ENCODE results near the gene PDZD4. TPM values are rescaled to one million over a fixed set of nuclear protein-coding genes. Genes with fewer than 3 reads are reported as not detected.

The PDZD4 gene
- total RNA-seq, 1 experiment from 2014 or later = 0.26 TPM

- no peaks in the 10 kb centered on the region for H3K4me1 ChIP-seq (ENCODE audit: insufficient read depth, low read length)
- ATAC-seq (no peak), DNase-seq (no peak)
- H3K4me2 ChIP-seq (ENCODE audit: low read length) = no peak overlapping the region
- H2AFZ ChIP-seq (ENCODE audit: low read length) = no peak overlapping the region
- no peaks in the 10 kb centered on the region for H4K20me1 ChIP-seq (ENCODE audit: low read length)
- ChIA-PET POLR2A (ENCODE audit: unreplicated experiment) (no interaction called here), CTCF (no interaction called here)
- H3K4me3 ChIP-seq (ENCODE audit: low read length) = no peak overlapping the region
- H3K9me2 ChIP-seq (replicated peaks; ENCODE audit: low read length) = no peaks in the 10 kb centered on the region
- H3K27ac ChIP-seq (ENCODE audit: low read length) = no peak overlapping the region
- H3K36me3 ChIP-seq (ENCODE audit: low read depth, low read length) = peaks cover 2% of the 10 kb centered on the region; the same call in 1 of the 2 replicates
- BruUV-seq (replicated peaks) = no TSS peak
- H3K79me2 ChIP-seq (ENCODE audit: low read length) = no peaks in the 10 kb centered on the region
- H3K9me3 ChIP-seq (ENCODE audit: low read length) = no peaks in the 10 kb centered on the region
- H3F3A ChIP-seq (ENCODE audit: low read length, unreplicated experiment) = no peaks in the 10 kb centered on the region
- no peaks in the 10 kb centered on the region for H3K27me3 ChIP-seq (ENCODE audit: low read length)
- no peak overlapping the region for H3K9ac ChIP-seq (ENCODE audit: low read length)
- TF ChIP-seq, protein P1, sequence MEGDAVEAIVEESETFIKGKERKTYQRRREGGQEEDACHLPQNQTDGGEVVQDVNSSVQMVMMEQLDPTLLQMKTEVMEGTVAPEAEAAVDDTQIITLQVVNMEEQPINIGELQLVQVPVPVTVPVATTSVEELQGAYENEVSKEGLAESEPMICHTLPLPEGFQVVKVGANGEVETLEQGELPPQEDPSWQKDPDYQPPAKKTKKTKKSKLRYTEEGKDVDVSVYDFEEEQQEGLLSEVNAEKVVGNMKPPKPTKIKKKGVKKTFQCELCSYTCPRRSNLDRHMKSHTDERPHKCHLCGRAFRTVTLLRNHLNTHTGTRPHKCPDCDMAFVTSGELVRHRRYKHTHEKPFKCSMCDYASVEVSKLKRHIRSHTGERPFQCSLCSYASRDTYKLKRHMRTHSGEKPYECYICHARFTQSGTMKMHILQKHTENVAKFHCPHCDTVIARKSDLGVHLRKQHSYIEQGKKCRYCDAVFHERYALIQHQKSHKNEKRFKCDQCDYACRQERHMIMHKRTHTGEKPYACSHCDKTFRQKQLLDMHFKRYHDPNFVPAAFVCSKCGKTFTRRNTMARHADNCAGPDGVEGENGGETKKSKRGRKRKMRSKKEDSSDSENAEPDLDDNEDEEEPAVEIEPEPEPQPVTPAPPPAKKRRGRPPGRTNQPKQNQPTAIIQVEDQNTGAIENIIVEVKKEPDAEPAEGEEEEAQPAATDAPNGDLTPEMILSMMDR (conservative IDR thresholded peaks at IDR 0.05; ENCODE audit: low read depth, low read length) = no peak
- TF ChIP-seq EZH2 (IDR thresholded peaks at IDR 0.05; ENCODE audit: low read length, unreplicated experiment) (no peak), EZH2phosphoT487 (IDR thresholded peaks at IDR 0.05; ENCODE audit: borderline replicate concordance, low read length) (no peak)
- intact Hi-C loops (cut with micrococcal nuclease) = no loop called here
Observed at GRCh38 chrX:153773218-153773611, 57.1 kb downstream of the PDZD4 start.

DNA sequence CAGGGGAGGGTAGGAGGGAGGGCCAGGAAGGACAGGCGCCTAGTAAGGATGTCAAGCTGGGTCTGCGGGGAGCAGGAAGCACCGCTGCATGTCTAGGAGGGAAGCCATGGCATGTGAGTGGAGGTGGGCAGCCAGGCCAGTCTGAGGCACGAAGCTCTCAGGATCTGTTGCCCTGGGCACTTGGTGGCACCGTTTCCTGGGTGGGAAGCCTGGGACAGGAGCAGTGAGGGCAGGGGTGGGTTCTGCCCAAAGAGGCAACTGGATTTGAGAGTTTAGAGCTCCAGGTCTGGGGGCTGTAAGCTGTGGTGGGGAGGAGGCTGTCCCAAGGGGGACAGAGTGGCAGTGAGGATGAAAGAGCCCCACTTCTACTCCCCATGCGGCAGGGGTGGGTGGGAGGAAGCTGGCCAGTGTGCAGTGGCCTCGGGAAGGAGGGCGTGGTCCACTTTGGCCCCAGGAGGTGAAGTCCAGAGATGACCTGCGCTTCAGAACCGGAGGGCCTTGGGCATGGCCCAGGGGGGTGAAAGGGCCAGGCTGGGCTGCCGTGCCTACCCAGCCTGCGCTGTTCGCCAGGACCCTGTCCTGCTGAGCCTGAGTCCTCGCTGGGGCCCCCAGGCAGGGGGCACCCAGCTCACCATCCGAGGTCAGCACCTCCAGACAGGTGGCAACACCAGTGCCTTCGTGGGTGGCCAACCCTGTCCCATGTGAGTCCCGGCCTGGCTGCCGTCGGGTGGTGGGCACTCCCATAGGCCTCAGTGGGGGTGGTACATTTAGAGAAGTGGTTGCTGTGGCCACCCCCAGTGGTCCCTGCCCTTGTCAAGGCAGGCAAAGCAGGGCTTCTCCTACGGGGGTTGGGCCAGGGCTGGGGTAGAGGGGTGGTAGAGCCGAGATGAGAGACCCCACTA lies 57.8 kb downstream of the PDZD4 start:
- no peak overlapping the region for H3K27ac ChIP-seq (ENCODE audit: low read length)
- DNase-seq = no peak
- H3K9me2 ChIP-seq (replicated peaks; ENCODE audit: low read length) = no peaks in the 10 kb centered on the region
- POLR2A ChIA-PET (ENCODE audit: unreplicated experiment) = no interaction called here
- no peaks in the 10 kb centered on the region for H3K27me3 ChIP-seq (ENCODE audit: low read length)
- BruUV-seq (replicated peaks) = no TSS peak
- no peaks in the 10 kb centered on the region for H4K20me1 ChIP-seq (ENCODE audit: low read length)
- ATAC-seq = no peak
- H3K4me3 ChIP-seq (ENCODE audit: low read length) = no peak overlapping the region
- H3K9me3 ChIP-seq (ENCODE audit: low read length) = no peaks in the 10 kb centered on the region
- no peaks in the 10 kb centered on the region for H3K4me1 ChIP-seq (ENCODE audit: insufficient read depth, low read length)
- no peak for TF ChIP-seq EZH2phosphoT487 (IDR thresholded peaks at IDR 0.05; ENCODE audit: borderline replicate concordance, low read length)
- TF ChIP-seq, protein P1 (conservative IDR thresholded peaks at IDR 0.05; ENCODE audit: low read depth, low read length) = no peak
- TF ChIP-seq EZH2 (IDR thresholded peaks at IDR 0.05; ENCODE audit: low read length, unreplicated experiment) = no peak
- CTCF ChIA-PET = no interaction called here
- H3K9ac ChIP-seq (ENCODE audit: low read length) = no peak overlapping the region
- no peaks in the 10 kb centered on the region for H3K79me2 ChIP-seq (ENCODE audit: low read length)
- intact Hi-C loops (cut with micrococcal nuclease) = no loop called here
- no peak overlapping the region for H2AFZ ChIP-seq (ENCODE audit: low read length)
- H3K4me2 ChIP-seq (ENCODE audit: low read length) = no peak overlapping the region
- peaks cover 2% of the 10 kb centered on the region; the same call in 1 of the 2 replicates for H3K36me3 ChIP-seq (ENCODE audit: low read depth, low read length)
- H3F3A ChIP-seq (ENCODE audit: low read length, unreplicated experiment) = no peaks in the 10 kb centered on the region
